NCI-H446 treated with DMSO at 0.1 percent for 48 hours (cell line): ENCODE measurements around the gene AGAP3.
"Not testable (repeated sequence)": the region's sequence is repeated elsewhere in the genome, so short reads cannot be mapped to it uniquely, and the experiment has no call there.

ENCODE experiments used
- DNase-seq: peaks from one replicate; lab custom pipeline; 2025; lab: John Stamatoyannopoulos, UW

Gene AGAP3

DNA sequence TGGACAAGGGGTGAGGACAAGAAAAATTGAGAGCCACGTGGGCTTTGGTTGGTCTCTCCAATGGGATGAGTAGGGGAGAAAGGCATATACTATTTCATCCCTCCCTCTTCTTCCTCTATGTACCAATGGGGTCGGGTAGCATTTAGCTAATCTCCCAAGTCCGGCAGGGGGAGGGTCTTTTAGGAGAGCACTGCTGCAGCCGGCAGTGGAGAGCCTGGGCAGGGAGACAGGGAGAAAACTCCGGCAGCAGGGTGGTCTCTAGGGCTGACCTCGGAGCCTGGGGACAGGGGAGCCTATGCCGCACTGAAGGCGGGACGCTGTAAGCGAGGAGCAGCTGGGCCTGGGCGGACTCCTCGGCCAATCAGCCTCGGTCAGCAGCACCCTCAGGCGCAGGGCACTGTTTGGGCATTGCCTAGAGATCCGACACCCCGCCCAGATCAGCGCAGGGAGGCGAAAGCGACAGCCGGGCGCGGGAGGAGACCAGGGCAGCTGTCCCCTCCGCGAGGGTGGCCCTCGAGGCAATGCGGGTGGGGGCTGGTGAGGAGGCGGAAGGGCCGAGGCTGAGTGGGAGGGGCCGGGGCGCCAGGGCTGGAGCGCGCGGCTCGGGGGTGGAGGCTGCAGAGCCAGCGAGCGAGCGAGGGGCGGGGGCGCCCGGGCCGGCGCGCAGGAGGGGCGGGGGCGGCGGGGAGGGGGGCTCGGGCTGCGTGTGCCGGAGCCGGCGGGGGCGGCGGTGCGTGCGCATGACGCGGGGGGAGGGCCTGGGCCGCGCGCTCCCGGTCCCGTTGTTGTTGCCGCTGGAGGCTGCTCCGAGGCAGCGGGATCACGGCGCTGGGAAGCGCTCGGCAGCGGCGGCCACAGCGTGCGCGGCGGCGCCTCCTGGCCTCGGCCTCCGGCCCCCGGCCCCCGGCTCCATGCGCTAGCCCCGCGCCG lies at the start of gene AGAP3:
Gene AGAP3 (plus strand): TSS at position 785 of the 930 bp plus-strand sequence. CDS start 267 bp downstream, outside the sequence.
- peak; percentile 50 for DNase-seq

- no peak for DNase-seq
These were observed 47.1 kb upstream of the AGAP3 start for GRCh38 chr7:151038951-151039849.

DNA sequence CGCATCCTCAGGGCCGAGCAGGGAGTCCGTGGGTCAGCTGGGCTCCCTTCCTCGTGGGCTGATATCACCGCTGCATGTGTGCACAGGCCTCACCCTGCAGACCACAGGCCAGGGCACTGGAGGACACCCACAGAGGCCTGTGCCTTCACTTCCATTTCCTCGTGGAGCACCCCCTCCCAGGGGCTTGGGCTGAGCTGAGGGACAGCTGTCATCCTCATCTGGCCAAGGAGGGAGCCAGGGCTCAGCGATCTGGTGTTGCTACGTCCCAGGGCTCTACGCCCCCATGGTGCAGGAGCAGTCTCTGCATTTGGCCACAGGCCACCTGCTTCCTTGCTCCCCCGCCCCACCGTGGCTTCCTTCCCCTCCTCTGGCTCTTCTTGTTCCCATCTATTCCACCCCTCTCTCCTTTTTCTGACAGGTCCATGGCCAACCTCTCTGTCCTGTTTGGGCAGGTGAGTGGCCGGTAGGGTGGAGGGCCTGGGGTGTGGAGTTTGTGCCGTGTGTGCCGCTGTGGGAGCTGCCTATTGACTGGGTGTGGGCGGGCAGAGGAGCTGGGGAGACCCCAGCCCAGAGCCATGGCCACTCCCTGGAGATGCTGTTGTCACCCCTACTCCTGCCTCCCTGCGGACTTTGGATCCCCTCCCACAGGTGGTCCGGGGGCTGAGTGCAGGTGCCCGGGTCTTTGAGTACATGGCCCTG lies 46.3 kb upstream of the AGAP3 start:
- DNase-seq, result no peak

GRCh38 chr7:151040616-151041375 lies 45.5 kb upstream of the AGAP3 start:
- DNase-seq, result no peak

DNA sequence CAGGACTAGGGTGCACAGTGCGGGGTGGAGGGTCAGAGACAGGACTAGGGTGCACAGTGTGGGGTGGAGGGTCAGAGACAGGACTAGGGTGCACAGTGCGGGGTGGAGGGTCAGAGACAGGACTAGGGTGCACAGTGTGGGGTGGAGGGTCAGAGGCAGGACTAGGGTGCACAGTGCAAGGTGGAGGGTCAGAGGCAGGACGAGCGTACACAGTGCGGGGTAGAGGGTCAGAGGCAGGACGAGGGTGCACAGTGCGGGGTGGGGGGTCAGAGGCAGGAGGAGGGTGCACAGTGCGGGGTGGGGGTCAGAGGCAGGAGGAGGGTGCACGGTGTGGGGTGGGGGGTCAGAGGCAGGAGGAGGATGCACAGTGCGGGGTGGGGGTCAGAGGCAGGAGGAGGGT lies 42.8 kb upstream of the AGAP3 start:
- DNase-seq, result not testable (repeated sequence)

GRCh38 chr7:151043959-151044358 lies 42.3 kb upstream of the AGAP3 start:
- no peak for DNase-seq

GRCh38 chr7:151045262-151045661 lies 41.0 kb upstream of the AGAP3 start:
- DNase-seq, result no peak

DNA sequence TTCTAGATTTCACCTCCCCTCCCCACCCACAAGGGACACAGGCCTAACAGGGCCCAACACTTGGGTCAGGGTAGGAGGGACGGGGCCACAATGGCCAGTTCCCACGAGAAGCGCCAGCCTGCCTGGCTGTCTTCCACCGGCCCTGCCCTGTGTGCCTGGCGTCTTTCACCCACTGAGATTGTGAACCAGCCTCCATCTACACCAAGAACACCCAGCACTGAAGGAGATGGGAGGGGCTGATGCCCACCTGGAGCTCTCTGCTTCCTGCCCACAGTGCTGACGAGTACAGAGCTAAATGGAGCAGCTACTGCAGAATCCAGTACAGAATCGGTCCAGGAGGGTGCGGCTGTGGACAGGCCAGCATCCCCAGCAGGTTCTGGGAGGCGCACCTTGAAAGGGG lies 40.3 kb upstream of the AGAP3 start:
- no peak for DNase-seq

DNA sequence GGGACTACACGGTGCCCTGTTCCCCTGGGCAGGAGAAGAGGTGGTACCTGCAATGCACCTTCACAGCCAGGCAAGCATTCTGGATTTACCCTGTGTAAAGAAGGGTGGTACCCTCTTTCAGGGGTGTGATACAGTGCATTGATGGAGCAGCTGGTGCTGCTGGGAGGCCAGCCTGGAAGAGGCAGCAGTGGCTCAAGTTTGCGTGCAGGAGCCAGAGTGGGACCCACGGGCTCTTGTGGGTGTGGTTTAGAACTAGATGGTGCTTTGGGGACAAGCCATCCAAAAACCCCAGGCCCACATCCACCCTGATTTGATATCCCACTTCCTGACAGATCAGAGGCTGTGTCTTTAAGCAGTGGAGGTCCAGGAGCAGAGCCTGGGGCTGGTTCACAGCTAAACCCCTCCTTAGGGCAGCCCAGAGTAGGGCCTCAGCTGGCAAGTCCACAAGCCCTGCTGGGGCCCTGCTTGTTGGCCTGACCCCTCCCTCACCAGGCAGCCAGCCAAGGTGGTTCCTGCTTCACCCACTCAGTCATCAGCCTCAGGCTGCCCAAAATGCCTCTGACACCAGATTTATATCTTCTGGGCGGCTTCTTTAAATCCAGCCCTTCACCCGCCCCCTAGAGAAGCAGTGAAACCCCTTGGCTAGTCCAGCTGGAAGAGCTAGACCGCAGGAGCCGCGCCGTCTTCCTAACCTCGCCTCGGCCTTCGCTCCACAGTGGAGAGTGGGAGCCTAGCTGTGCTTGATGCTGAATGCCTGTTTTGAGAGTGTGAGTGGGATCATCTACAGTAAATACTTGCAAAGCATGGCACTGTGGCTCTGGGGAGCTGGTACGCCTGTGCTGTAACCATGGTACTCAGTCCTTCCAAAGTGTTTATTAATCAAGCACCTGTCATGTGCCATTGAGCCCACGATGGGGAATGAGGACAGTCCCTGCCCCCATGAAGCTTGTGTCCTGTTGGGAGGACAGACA lies 39.4 kb upstream of the AGAP3 start:
- peak; percentile 21 for DNase-seq

DNA sequence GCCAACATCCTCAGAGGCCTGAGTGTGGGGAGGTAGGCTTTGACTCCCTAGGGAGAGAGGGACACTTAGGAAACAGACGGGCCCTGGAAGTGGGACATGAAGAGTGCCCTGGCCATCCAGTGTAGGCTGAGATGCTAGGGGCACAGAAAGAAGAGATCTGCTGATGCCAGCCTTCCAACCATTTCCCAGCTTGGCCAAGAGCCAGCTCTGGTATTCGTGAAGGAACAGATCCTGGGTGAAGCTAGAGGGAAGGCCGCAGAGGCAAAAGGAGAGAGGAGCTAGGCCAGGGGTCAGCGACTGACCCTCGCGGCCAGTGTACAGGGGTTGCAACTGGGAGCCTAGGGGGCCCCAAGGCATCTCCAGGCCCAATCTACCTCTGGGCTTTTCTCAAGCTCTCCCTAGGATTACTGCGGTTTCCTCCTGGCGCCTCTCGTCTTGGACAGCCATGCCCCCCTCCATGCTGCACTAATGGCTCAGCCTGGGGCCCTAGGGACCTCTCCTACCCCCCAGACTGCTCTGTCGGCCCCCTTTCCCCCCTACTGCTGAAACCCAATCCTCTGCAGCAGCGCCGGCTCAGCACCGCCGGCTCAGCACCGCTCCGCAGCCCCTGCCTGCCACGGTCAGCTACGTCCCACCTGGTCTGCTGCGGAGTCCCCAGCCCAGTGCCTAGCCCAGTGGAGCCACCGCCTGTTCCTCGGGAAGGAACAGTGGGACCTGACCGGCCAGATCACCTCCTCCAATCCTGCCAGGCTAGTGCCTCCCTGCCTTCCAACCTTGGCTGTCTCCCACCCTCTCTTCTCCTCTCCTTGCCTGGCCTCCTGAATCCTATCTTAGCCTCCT lies 38.1 kb upstream of the AGAP3 start, which contains the start of gene ASIC3:
Gene ASIC3 (plus strand): TSS at position 556 of the 840 bp plus-strand sequence. CDS start 355 bp downstream, outside the sequence.
- no peak for DNase-seq

DNA sequence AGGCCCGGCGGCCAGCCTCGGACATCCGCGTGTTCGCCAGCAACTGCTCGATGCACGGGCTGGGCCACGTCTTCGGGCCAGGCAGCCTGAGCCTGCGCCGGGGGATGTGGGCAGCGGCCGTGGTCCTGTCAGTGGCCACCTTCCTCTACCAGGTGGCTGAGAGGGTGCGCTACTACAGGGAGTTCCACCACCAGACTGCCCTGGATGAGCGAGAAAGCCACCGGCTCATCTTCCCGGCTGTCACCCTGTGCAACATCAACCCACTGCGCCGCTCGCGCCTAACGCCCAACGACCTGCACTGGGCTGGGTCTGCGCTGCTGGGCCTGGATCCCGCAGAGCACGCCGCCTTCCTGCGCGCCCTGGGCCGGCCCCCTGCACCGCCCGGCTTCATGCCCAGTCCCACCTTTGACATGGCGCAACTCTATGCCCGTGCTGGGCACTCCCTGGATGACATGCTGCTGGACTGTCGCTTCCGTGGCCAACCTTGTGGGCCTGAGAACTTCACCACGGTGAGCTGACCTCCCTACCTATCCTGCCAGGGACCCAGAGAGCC lies 37.3 kb upstream of the AGAP3 start:
- DNase-seq, result no peak

DNA sequence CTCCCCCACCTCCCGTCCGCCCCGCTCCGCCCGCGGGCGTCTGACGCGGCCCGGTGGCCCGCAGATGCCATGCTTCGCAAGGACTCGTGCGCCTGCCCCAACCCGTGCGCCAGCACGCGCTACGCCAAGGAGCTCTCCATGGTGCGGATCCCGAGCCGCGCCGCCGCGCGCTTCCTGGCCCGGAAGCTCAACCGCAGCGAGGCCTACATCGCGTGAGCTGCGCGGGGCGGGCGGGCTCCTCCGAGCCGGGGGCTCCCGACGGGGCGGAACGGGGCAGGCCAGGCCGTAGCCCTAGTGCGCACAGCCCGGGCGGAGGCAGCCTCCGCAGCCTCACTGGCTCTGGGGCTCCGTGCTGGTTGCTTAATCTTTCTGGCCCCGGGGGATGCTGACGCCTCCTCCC lies 35.2 kb upstream of the AGAP3 start:
- DNase-seq, result no peak

DNA sequence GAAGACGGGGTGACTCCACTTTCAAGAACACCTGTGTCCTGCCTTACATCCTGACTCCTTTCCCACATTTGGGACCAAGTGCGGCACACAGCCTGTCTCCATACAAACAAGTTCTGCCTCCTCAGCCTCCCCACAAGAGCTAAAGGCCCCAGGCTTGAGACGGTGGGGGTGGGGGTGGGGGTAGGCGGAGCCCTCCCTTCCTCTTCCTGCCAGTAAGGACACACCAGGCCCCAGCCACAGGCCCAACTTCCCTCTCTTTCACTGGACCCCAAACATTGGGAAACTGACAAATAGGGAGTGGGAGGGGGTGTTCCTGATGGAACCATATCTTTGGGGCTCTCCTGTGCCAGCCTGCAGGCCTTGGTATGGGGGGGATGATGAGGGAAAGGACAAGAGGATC lies 33.2 kb upstream of the AGAP3 start:
- no peak for DNase-seq

- no peak for DNase-seq
These were observed 32.5 kb upstream of the AGAP3 start for GRCh38 chr7:151053751-151054150.

DNA sequence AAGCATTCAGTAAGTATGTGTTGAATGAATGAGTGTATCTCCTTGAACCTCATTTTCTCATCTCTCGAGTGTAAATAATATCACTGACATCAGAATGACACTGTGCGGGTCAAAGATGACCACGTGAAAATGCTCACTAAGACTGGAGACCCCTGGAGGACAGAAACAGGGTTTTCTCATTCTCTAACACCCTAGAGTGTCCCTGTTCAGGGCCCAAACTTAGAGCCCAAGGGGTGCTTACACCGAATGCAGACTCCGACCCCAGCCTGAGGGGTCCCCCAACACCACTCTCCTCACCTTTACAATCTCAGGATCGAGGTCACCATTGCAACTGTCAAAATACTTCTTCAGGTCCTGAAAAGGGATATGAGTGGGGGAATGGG lies 30.0 kb upstream of the AGAP3 start:
- no peak for DNase-seq

DNA sequence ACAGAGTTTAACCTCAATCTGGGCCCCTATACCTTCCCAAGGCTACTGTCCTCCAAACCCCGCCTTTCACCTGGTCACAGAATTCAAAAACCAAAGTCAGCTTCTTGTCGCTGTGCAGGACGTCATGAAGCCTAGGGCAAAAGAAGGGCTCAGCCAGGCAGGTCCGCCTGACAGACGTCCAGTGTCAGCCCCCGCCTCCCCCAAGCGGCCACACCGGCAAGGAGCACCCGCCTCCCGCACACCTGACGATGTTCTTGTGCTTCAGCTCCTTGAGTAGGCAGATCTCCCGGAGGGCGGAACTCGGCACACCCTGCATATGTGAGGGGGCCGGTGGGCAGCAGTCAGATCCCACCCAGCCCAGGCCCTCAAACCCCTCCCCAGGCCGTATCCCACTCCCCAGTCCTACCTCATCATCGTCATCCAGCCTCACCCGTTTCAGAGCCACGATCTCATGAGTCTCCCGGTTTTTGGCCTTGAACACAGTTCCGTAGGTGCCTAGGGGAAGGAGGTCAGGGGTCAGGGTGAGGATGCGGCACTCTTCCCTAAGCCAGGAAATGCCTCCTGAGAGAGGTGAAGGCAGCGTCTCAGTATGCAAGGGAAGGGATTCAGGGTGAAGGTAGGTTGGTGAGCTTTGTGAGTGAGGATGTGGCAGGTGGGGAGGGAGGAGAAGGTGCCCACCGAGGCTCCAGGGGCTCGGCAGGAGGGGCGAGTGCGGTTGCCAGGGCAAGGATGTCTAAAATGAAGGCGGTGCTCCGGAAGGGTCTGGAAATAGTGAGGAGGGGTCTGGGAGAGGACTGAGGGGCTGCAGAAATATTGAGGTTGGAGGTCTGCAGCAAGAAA lies 29.4 kb upstream of the AGAP3 start:
- no peak for DNase-seq

DNA sequence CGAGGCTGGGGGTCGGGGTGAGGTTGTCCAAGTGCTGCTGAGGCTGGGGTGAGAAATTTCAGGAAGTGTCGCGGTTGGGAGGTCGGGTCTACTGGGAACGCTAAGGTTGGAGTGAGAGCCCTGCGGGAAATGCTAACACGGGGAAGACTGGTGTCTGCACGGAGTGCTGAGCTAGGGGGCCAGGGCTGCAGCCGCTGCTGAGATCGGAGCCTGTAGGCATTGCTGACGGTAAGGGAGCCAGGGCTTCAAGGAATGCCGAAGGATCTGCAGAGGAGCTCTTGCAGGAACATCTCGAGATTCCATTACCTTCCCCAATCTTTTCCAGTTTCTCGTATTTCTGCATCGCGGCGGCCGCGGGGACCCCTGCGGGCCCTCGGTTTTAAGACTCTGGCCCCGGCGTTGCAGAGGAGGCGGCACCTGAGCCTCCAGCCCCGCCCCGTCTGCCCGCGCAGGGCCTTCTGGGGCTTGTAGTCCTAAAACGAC lies 28.7 kb upstream of the AGAP3 start, which contains the start of gene CDK5:
Gene CDK5 (minus strand): TSS at position 392 of the 483 bp plus-strand sequence. CDS start 49 bp downstream, at position 343.
- DNase-seq, result no peak
